OCI-LY3 (cell line): ENCODE results near the gene MED25.

Experiments
- EZH2phosphoT487 ChIP-seq: fragments of 200-600 bp; shearing (Covaris generic); IDR thresholded peaks from 2 replicates; pipeline ENCODE4 v1.6.1; 2018; ENCODE audit warnings: antibody characterized with exemption, mixed run types, low read depth
- TF ChIP-seq, protein P1 (sequence below): fragments of 200-600, 300-600 bp; sonication (generic); IDR thresholded peaks from 2 replicates; pipeline ENCODE4 v1.5.1; 2014; ENCODE audit warnings: antibody characterized with exemption, low read length, low read depth

DNA sequence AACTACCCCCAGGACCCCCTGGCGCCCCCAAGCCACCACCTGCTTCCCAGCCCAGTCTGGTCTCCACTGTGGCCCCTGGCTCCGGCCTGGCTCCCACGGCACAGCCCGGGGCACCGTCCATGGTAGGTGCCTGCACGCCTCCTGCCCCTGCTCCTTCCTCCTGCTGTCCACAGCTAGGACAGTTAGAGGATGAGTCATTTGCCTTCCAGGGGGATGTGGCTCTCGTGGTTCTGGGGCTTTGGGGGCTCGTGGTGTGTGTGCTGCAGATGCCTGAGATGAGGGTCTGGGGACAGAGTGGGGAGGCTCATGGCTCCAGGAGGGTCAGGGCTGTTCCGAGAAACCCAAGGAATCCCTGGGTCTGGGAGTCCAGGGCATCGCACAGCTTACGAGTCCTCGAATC lies 12.7 kb downstream of the MED25 start:
- TF ChIP-seq EZH2phosphoT487 = no peak
- TF ChIP-seq, protein P1, sequence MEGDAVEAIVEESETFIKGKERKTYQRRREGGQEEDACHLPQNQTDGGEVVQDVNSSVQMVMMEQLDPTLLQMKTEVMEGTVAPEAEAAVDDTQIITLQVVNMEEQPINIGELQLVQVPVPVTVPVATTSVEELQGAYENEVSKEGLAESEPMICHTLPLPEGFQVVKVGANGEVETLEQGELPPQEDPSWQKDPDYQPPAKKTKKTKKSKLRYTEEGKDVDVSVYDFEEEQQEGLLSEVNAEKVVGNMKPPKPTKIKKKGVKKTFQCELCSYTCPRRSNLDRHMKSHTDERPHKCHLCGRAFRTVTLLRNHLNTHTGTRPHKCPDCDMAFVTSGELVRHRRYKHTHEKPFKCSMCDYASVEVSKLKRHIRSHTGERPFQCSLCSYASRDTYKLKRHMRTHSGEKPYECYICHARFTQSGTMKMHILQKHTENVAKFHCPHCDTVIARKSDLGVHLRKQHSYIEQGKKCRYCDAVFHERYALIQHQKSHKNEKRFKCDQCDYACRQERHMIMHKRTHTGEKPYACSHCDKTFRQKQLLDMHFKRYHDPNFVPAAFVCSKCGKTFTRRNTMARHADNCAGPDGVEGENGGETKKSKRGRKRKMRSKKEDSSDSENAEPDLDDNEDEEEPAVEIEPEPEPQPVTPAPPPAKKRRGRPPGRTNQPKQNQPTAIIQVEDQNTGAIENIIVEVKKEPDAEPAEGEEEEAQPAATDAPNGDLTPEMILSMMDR = no peak
